Measurements from ENCODE around the gene PNLIP. TPM values are rescaled to one million over a fixed set of nuclear protein-coding genes. Genes with fewer than 3 reads are reported as not detected.

Gene PNLIP
- total RNA-seq, 4 donors from 2014 or later: not detected

DNA sequence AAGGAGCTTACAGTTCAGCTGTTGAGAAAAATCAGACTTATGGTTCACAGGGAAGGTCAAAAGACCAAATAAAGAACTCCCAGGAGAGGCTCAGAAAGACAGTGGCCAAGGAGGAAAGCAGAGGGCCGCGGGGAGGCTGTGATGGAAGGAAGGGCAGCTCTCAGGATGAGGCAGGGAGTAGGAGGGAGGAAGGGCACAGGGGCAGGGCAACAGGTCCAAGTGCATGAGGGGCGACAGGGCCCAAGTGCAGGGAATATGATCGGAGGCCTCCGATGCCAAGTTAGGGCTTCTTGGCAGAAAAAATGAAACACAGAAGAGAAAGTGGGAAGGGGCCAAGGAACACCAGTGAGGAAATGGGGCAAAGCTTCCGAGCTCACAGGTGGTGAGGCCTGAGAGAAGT lies 61.6 kb downstream of the PNLIP start:
- TF ChIP-seq, protein P1, sequence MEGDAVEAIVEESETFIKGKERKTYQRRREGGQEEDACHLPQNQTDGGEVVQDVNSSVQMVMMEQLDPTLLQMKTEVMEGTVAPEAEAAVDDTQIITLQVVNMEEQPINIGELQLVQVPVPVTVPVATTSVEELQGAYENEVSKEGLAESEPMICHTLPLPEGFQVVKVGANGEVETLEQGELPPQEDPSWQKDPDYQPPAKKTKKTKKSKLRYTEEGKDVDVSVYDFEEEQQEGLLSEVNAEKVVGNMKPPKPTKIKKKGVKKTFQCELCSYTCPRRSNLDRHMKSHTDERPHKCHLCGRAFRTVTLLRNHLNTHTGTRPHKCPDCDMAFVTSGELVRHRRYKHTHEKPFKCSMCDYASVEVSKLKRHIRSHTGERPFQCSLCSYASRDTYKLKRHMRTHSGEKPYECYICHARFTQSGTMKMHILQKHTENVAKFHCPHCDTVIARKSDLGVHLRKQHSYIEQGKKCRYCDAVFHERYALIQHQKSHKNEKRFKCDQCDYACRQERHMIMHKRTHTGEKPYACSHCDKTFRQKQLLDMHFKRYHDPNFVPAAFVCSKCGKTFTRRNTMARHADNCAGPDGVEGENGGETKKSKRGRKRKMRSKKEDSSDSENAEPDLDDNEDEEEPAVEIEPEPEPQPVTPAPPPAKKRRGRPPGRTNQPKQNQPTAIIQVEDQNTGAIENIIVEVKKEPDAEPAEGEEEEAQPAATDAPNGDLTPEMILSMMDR (IDR thresholded peaks at IDR 0.05; ENCODE audit: low read depth): no peak

DNA sequence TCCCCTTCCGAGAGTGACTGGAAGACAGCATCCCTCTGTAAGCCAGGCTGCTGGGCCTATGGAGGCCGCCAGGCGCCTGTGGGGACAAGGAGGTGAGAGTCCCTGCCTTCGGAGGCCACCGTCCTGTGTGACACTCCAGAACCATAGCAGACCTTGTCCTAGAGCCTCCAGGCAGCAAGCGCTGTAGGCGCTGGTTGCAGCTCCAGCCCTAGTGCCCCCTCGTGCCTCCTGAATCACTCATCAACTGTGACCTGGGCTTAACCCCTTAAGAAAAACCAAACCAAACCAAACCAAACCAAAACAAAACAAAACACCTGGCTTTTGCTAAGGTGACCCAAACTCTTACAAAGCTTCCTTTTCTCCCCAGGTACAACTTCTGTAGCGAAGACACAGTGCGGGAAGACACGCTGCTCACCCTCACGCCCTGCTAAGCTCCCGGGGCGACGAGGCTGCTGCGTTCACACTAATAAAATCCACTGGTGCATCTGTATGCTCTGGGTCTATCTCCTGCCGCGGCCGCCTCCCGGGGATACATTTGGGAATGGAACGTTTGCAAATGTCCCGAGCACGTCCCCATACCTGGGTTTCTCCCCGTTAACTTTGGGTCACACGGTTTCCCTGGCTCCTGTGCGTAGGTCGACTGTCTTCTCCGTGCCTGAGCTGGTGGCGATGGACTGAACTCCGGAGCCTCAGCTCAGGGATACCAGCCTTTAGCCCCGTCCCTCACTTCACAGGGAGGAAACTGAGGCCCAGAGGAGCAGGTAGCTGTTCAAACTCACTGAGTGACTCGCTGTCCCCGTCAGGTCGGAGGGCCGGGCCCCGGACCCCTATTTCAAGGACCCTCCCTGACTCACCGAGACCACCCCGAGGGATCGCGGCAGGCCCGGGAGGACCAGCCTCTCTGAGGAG lies 63.2 kb downstream of the PNLIP start:
- TF ChIP-seq, protein P1 (IDR thresholded peaks at IDR 0.05; ENCODE audit: low read depth): no peak

DNA sequence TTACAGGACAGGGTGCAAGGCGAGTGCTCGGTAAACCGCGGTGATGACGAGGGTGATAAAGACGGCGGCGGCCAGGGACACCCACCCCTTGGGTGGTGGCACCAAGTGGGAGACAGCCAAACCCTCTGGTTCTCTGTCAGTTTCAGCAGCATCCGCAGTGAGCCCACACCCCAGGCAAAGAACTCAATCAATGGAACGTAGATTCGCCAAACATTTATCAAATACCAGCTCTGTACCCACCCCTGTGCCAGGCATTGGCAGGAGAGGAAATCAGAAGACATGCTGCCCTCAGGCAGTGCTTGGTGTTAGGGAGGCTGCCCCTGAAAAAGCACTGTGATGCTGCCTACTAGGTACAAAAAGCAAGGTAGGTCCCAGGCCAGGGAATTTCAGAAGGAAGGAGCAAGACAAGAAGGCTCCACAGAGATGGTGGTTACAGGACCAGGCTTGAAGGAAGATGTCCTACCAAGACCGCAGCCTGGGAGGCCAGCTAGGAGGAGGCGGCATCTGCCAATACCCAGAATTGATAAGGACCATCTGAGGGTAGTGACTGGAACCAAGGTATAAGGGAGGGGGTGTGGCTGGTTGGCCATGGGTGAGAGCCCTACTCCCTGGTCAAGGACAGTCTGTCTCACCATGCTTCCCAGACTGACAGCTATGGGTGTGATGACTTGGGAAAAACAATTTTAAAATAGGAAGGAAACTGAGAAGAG lies 64.9 kb downstream of the PNLIP start:
- TF ChIP-seq, protein P1 (IDR thresholded peaks at IDR 0.05; ENCODE audit: low read depth): no peak

DNA sequence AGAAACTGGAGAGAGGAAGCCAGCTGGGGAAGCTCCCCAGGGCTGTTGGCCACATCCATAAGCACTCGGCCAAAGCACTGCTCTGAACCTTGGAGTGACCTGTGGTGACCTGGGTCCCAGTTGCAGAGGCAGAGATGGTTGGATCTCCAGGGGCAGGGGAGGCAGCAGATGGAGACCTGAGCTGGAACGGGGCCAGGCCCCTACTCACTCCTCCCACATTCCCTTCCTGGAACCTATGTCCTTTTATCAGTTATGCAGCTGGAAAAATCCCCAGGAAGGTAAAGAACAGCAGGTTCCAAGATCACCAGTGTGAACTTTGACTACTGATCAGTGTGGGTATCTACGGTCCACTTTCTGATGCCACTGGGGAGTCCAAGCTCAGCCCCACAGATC lies 65.4 kb downstream of the PNLIP start:
- TF ChIP-seq, protein P1 (IDR thresholded peaks at IDR 0.05; ENCODE audit: low read depth): no peak

DNA sequence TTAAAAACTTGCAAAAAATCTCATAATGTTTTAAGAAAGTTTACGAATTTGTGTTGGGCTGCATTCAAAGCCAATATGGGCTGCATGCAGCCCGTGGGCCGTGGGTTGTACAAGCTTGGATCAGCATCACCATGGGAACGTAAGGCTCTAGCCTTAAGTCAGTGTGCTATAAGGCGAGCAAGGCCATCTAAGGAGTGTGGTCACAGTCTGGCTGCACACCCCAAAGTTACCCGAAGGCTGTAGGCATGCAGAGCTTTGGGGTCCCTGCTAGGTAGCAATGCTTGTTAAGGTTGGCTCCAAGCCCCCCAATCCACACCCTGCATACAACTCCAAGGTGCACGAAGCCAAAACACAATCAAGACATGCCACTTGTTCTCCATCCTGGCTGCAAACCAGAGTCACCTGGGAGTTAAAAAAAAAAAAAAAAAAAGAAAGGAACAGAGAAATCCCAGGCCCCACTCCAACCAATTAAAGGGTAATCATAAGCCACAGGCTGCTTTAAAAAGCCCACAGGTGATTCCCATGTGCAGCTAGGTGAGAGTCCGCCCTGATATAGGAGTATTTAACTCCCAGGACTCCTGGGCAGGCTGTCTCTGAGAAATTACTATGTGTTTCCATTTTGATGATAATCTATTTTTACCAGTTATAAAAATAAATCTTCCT lies 66.5 kb downstream of the PNLIP start:
- TF ChIP-seq, protein P1 (IDR thresholded peaks at IDR 0.05; ENCODE audit: low read depth): no peak

DNA sequence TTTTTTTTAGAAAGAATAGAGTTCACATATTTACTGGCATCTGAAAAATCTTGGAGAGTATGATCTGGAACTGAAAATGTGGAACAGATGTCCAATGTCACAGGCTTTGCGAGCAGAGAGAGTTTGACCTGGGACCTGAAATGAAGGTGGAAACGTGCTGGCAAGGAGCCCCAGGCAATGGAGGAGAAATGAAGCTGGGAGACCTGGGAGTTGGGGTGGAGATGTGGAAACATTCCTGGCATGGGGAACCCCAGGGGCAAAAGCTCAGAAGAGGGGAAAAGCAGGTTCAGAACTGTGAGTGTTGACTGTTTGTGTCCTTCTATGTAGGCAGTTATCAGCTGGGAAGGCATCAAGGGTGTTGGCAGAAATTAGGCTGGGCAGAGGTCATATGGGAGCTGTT lies 67.7 kb downstream of the PNLIP start:
- TF ChIP-seq, protein P1 (IDR thresholded peaks at IDR 0.05; ENCODE audit: low read depth): no peak

DNA sequence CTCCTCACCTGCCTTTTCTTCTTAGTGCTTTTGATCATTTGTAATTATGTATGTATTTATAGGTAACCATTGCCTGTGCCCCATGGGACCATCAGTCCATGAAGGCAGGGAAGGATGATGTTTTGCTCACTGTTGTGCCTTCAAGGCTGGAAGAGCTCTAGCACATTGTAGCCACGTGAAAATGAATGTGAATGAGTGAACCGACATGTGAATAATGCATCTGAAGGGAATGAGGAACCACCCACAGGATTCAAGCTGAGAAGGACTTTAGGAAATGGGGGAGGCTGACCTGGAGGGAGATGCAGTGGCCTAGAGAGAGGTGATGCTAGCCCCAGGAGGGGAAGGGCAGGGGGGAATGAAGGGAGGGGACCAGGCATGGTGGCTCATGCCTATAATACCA lies 69.1 kb downstream of the PNLIP start:
- TF ChIP-seq, protein P1 (IDR thresholded peaks at IDR 0.05; ENCODE audit: low read depth): no peak

All from subcutaneous adipose tissue (tissue), 4 donors.